DMS 273 (cell line): ENCODE results near the gene TMEM41A.

Experiments used
- DNase-seq: peaks from one replicate; lab custom pipeline; 2025; ENCODE audit not compliant: unreplicated experiment; lab: John Stamatoyannopoulos, UW

Gene TMEM41A

DNA sequence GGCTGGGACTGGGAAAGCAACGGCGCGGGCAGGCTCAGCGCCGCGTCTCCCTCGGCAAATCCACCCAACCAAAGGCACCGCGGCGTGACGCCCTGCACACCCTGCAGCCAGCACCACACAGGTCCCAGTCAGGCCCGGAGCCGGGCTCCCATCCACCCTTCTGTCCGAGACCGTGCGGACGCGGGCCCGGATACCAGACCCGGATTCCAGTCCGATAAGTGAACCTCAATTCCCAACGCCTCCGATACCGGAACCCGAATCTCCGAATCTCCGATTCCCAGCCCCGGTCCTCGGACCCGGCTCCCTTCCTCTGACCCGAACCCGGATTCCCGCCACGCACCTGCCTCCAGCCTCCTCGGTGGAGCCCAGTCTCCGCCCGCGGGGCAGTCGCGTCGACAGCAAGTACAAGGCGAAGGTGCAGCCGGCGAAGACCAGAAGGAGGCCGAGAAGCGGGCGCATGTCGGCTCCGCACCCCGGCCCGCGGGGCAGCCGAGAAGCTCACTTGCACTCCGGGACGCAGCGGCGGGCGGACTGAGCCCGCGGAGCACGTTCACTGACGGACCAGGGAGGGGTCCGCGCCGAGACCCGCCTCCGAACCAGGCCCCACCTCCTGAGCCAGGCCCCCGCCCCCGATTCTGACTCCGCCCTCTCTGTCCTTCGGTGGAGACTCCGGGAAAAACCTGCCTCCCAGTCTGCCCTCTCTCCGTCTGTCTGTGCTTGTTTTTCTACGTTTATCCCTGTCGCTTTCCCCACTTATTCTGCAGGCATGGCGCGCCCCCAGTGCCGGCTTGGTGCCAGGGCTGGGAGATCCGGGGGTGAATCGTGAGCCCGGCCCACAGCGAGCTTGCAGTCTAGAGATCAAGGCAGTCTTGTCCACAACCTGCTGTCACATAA is at the start of gene TMEM41A:
Gene TMEM41A, minus strand, starts transcription at position 533 of the 894 bp plus-strand sequence. Its CDS starts 74 bp downstream, at position 459.
- DNase-seq: peak; percentile 99

DNA sequence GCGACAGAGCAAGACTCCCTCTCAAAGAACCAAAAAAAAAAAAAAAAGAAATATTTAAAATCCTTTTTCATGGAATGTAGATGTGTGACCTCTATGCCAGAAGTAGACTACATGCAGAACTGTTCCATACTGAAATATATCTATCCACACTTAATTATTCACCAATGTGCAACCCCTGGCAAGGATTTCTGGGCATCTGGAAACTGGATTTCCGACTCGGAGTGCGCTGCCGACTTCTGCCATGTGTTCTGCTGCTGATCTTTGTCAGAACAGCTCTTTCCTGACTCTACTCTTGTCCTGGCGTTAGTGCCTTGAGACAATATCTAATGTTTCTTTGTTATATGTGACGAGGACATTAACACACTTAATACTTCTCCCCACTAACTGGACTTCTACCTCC is 41.9 kb upstream of the TMEM41A start:
- no peak for DNase-seq

DNA sequence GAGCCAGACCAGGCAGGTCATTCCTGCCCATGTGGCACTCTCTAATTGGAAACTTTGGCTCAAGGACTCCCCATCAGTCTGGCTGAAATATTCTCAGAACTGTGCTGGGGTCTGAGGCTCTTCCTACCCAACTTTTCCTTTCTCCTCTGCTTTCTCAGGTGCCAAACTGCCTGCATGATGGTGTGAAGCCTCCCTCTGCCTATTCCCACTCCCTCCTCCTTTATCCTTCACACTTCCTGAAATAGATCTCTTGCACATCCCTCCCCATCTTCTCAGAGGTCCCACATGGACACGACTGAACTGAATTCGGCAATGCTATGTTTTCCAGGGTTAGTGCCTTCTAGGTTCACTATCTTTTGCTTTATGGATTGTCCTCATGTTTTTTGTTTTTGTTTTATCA is 41.1 kb upstream of the TMEM41A start:
- DNase-seq: no peak

DNA sequence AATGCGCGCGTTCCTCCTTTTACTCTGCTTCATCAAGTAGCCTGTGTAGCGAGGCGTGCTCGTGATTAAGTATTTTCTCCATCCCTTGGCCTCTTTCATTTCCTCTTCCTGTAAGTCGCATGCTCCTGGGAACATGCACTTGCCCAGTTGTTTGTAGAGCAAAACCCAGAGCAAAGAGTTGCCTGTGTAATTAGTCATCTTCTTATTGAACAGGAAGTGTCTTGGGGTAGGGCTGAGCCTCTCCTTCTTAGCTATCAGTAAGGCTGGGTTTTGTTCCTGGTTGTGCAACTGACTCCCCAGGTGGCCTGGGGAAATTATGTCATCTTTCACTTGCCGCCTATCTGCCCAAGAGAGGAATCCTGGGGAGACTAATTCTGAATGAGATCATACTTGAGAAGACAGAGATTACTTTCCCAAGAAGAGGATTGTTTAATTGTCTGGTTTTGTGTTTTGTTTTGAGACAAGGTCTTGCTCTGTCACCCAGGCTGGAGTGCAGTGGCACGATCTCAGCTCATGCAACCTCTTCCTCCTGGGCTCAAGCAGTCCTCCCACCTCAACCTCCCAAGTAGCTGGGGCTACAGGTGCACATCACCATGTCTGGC is 38.6 kb upstream of the TMEM41A start:
- DNase-seq: no peak

DNA sequence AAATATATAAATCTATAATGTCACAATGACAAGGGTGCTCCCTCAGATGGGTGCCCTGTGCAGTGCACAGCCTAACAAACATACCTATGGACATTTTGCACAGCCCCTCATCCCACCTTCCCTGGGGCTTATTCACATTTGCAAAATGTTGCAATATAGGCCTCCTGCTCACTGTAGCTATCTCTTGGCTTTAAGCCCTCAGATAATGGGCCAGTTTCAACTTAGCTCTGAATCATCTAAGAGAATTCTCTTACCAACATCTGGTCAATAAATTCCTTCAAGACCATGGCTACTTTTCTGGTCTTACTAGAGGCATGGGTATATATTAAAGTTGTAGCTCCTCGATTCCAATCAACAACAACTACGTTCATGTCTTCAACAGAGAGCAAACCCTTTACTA is 35.7 kb upstream of the TMEM41A start:
- DNase-seq: peak; percentile 36

DNA sequence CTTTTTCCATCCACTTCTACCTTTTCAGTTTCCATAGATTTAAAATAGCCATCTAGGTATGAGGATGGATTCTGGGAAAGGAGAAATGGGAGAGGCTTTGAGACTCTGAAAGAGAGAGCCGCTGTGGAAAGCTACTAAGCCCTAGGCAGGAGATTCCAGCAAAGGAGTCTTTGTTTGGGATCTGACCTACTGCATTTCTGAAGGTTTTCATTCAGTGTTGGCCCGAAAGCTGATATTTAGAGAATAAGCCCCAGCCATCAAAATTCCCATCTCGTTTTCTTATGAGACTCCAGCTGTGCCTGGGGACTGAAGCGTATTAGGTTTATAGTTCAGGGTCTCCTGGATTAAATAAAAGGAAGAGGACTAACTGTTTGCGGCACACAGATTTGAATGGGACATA is 34.1 kb upstream of the TMEM41A start:
- no peak for DNase-seq

DNA sequence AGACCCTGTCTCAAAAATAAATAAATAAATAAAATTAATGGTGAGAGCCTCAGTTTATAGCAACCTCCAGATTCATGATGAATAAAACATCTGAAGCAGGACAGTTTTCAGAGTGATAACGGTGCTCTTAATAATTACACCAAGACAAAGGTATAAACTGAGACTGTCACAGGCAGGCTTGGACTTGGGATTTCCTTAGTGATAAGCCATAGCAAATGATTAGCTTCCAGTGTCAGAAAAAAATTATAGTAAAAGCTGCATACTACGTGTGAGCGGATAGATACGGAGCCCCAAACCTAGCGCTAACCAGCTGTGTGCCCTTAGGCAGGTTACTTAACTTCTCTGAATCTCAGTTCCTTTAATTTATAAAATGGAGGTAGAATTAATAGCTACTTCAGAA is 32.0 kb upstream of the TMEM41A start:
- no peak for DNase-seq

DNA sequence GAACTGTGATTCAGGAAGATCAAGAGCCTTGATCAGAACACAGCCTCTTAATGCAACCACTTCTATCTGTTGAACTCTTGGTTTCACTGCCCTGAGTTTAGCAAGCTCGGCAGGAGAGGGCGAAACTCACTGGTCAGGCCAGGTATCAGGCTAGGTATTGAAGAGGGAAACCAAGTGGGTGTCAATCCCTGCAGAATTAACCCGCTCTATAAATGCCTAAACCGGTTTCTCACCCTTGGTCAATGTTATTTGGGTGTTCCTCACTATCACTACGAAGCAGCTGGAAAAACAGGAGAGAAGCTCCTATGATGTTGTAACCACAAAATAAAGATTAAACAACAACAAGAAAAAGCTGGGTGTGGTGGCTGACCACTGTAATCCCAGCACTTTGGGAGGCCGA is 29.7 kb upstream of the TMEM41A start:
- no peak for DNase-seq

DNA sequence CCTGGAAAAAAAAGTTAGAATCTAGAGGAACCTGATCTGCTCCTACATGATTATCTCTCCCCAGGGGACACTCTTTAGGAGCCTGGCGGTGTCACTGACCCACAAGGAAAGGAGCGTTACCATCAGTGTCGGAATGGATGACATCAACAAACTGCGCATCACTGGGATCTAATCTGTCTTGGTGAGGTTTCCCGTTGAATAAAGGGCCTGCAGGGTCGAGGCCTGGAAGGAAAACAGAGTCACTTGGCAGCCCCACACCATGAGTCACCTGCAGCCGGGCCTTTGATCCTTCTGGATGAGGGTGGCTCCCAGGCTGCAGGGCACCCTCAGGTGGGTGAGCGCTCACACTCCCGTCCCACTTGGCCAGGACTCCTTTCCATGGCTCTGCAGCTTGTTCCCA is 28.5 kb upstream of the TMEM41A start:
- no peak for DNase-seq

DNA sequence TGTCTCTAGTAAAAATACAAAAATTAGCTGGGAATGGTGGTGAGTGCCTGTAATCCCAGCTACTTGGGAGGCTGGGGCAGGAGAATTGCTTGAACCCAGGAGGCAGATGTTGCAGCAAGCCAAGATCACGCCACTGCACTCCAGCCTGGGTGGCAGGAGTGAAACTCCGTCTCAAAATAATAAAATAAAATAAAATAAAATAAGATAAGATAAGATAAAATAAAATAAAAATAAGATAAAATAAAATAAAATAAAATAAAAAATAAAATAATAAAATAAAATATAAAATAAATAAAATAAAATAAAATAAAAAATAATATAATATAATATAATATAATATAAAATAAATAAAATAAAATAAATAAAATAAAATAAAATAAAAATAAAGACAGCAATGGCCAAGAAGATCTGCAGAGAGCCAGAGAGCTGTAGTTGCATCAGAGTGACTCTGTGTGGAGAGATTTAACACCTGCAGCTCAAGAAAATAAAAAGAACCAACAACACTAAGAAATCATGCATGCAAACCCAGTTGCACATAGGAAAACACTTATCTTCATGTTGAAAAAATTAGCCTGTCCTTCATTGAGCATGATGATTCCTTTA is 27.6 kb upstream of the TMEM41A start:
- no peak for DNase-seq

DNA sequence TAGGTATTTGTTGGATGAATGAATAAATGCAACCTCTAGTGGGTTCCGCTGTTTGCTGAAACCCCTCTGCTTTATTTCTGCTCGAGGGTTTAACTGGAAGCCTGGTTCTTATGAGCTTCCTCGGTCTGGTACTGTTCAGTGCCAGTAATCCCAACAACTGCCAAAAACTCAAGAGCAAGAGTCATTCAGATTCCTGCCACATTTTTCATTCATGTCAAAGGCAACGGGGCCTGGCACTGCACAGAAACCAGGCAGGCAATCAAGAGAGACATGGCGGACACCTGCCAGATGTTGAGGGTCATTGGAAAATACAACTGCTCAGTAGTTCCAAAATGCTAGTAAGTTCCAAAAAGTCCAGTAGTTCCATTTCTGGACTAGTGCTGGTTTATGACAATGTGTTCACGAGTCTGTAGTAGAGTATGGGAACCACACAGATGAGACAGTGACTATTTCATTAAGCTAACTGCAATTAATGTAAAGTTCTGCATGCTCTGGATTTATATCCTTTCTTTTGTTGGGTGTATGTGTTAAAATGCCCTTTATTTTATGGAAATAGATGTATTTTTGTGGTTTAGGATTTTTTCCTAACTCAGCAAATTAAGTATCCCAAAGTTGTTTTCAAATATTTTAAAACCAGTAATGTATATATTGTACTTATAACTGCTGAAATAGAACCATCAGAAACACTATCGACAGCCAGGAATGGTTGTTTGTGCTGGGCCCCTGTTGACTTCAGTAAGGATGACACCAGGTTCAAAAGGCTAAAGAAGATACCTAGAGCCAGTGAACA is 22.7 kb upstream of the TMEM41A start:
- no peak for DNase-seq

DNA sequence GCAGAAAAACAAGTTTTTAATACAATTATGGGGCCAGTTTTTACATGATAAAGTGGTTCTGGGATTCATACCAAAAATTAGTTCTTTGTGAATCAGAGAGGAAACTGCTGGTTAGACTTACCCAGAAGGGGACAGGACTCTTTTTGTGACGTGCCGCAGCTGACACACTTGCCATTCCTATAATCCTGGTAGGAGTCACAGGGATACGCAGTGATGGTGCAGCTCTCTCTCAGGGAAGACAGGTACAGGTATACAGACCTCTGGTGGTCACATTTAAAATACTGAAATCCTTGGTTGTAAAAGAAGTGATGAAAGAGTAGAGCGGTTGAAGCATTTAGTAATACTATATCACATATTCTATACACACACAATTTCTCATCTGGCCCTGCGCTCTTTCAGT is 20.2 kb upstream of the TMEM41A start:
- DNase-seq: no peak

DNA sequence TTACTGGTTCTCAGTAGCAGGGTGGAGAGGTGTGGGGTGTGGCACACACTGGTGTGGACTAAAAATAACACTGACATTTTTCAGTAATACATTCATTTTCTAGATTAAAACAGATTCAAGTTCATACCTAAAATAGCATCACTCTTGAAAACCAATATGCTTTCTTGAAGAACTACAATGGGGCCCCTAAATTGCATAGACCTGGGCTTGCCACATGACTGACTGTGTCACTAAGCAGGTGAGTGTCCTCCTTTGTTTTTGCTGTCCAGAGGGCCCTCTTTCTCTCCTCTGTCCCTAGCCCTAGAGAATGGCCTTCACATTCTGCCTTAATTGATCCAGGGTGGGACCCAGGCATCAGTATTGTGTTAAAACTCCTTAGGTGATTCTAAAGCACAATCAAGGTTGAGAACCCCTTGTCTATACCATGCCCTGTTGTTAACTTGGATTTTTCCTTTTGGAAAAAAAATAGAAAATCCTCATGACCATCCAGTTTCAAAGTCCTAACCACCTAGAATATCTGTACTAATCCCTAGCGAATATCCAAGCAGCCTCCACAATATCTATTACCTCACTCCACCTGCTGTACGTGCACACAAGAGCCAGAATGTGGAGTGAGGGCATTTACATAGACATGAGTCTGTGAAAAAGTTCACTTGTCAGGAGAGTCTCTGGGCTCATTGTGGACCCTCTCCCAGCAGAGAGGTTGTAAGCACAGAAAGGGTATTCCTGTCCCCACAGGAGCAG is 18.7 kb upstream of the TMEM41A start:
- no peak for DNase-seq

DNA sequence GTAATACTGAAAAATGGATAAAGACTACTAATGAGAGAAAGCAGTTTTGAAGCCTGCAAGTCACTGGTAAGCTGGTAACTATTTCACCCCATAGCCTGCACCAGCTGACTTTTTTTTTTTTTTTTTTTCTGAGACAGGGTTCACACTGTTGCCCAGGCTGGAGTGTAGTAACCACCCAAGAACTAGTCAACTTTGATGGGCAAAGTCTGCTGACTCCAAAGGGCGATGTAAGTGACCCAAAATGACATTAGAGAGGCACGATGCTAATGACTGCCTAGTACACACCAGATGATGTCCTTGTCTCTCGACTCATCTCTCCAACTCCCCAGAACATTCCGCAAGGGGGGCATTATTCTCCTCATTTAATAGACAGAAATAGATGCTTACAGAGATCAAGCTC is 12.9 kb upstream of the TMEM41A start:
- DNase-seq: no peak

DNA sequence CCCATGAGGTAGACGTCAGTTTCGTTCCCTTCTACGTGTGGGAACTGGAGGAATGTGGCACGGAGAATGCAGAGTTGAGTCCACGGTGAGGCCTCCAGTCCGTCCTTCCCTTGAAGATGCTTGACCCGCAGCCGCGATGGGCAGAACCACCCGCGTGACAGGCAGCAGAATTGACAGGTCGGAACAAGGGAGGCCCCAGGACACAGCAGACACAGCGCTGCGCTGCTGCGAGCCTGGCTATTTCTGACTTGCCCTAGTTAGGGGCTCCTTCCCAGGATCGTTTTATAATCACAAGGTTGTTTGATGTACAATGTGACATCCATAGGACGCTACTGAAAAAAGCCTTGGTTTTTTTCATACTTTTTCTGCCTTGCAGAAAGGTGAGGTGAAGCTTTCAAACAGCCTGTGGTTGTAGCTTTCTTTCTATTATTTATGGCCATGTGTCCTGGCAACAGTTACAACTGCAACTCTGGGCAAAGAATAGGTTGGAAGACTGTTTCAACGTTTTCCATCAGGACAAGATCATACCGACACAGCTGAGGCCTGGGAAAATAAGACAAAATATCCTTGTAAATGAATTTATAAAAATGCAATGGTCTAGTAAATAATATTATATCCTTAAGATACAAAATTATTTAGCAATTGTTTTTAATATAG is 9.6 kb upstream of the TMEM41A start:
- no peak for DNase-seq

DNA sequence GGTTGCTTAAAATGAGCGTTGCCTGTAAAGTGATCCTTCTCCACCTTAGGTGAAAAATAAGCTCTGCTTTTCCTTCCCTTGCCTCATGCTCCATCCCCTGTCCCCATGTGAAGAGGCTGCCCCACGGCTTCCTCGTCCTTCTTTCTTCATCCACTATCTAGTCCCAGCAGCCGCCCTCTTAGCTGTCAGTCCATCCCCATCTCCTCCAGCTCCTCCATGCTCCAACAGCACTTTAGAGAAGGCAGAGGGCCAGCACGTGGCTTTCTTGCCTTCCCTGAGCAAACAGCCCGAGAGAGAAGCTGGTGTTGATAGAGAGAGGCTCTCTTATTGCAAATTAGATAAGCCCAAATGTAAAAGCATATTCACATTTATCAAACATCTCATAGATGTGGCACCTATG is 9.0 kb upstream of the TMEM41A start:
- no peak for DNase-seq

DNA sequence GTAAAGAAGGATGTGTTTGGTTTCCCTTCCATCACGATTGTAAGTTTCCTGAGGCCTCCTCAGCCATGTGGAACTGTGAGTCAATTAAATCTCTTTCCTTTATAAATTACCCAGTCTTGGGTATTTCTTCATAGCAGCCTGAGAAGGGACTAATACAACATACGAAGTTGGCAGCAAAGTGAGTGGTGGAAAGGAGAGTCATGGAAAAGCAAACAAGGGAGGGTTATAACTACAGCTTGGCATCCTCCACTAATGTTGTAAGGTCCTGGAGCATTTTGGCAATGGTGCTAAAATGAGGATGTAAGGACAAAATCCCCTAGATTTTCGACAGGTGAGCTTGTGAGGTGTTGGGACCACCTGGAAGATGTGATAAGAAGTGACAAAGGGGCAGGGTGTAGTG is 5.8 kb upstream of the TMEM41A start:
- no peak for DNase-seq

DNA sequence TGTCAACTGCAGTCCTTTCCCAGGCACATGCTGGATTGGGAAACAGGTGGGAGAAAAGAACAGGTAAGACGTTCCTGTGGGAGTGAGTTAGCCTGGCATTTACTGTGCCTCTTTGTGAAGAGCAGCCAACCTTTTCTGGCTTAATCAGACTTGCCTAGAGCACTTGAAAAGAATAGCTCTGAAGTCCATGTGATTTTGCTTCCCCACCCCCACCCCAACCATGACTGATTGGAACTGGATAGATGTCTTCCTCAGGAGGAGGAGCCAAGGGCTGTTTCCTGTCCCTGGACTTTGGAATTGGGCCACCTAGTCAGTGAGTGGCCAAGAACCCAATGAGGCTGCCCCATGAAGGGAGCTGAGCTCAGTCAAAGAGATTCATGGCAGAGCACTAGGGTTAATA is 4.7 kb upstream of the TMEM41A start:
- DNase-seq: no peak

DNA sequence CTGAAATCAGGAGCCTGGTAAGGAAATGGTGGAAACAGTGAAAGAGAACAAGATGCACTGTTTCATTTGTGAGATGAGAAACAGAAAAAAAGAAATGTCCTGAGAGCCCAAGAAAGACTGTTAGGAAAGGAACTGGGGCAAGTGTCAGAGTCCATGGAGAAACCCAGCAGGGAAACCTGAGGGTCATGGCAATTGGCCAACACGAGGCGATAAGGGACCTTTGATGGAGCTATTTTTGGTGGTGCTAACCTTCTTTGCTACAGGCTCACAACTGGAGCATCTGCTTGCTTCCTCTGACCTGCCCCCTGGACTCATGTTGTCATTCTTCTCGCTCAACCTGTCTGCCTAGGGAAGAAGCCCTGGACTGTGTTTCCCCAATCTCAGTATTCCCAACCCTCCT is 4.2 kb upstream of the TMEM41A start:
- no peak for DNase-seq

DNA sequence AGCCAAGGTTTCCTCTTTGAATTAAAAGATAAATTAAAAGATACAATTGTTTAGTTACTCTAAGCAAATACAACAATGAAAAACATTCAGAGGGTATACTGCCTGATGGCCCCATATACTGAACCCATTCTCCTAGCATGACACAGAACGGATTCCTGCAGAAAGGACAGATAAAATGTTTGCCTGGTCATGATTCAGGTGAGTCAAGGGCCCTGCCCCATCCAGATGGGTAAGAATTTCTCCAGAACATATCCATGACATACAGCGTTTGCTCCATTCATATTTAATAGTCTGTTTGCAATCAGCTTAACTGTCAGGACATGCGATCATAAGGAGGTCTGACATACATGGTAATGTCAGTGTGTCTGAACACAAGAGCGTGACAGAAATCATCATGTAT is 8.6 kb downstream of the TMEM41A start:
- no peak for DNase-seq
